Ovary (tissue), 1 donor: ENCODE measurements around the gene NOP58.

Experiments used
- EP300 ChIP-seq: sonication (generic); formaldehyde crosslinking; IDR thresholded peaks from one replicate; pipeline ENCODE4 v1.6.1; 2017; ENCODE audit warnings: antibody characterized with exemption
- POLR2A ChIP-seq: fragments of 450-650 bp; IDR thresholded peaks from one replicate; pipeline ENCODE4 v1.6.1; 2017; ENCODE audit warnings: antibody characterized with exemption, mild to moderate bottlenecking, moderate library complexity

- TF ChIP-seq EP300 (no peak), POLR2A (no peak)
These were observed 70.4 kb downstream of the NOP58 start for GRCh38 chr2:202335791-202336467.
